GM10266 (cell line): ENCODE results near the gene ZBTB7C.

Experiments used
- DNase-seq: peaks from one replicate; pipeline ENCODE4 v3.0.0; 2012; ENCODE audit errors: extremely low spot score
- TF ChIP-seq, protein P1 (sequence below): IDR thresholded peaks from 2 replicates; pipeline ENCODE4 v1.5.1; 2012; ENCODE audit warnings: mild to moderate bottlenecking, low read depth; ENCODE audit not compliant: control insufficient read depth, insufficient read depth; ENCODE audit errors: missing control alignments

Gene ZBTB7C

DNA sequence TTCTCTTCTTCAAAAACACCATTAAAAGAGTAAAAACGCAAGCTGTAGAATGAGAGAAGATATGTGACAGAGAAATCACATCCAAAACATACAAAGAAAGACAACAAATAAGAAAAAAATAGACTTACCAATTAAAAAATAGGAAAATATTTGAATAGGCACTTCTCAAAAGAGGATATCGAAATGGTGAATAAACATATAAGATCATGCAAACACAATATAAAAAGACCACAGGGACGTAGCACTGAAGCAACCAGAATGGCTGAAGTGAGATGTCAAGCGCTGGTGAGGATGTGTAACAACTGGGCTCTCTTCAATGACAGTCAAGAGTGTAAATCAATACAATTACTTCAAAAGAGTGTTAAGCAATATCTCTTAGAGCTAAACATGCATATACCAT is 202.3 kb downstream of the ZBTB7C start:
- TF ChIP-seq, protein P1, sequence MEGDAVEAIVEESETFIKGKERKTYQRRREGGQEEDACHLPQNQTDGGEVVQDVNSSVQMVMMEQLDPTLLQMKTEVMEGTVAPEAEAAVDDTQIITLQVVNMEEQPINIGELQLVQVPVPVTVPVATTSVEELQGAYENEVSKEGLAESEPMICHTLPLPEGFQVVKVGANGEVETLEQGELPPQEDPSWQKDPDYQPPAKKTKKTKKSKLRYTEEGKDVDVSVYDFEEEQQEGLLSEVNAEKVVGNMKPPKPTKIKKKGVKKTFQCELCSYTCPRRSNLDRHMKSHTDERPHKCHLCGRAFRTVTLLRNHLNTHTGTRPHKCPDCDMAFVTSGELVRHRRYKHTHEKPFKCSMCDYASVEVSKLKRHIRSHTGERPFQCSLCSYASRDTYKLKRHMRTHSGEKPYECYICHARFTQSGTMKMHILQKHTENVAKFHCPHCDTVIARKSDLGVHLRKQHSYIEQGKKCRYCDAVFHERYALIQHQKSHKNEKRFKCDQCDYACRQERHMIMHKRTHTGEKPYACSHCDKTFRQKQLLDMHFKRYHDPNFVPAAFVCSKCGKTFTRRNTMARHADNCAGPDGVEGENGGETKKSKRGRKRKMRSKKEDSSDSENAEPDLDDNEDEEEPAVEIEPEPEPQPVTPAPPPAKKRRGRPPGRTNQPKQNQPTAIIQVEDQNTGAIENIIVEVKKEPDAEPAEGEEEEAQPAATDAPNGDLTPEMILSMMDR, result no peak
- DNase-seq, result no peak

DNA sequence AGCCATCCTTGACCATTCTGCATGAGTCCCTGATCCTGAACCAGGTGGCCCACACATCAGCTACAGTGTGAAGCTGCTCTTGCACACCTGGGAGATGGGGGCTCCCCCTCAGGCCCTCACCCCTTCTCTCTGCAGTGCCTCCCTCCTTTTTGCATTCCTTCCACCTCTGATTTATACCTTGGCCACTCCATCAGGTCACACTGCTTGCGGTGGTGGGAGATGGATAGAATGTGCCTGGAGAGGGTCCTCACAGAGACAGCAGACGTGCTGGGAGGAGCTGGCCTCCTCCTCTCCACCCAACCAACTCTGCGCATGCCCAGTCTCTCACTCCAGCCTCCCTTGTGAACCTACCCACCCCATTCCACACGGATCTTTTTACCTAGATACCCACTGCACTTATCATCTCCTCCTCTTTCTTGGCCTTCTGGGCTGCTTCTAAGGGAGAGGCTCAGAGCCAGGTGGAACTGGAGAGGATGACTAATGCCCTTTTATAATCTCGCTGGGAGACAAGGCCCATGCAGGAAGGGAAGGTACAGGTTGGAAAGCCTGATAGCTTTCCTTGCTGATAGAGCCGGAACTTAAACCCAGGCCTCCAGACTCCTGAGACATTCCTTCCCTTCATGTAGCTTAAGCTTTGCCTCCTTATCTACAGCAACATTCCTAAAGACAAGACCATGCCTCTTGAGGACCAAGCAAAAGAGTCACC is 205.1 kb downstream of the ZBTB7C start:
- no peak for DNase-seq
- TF ChIP-seq, protein P1, result no peak

DNA sequence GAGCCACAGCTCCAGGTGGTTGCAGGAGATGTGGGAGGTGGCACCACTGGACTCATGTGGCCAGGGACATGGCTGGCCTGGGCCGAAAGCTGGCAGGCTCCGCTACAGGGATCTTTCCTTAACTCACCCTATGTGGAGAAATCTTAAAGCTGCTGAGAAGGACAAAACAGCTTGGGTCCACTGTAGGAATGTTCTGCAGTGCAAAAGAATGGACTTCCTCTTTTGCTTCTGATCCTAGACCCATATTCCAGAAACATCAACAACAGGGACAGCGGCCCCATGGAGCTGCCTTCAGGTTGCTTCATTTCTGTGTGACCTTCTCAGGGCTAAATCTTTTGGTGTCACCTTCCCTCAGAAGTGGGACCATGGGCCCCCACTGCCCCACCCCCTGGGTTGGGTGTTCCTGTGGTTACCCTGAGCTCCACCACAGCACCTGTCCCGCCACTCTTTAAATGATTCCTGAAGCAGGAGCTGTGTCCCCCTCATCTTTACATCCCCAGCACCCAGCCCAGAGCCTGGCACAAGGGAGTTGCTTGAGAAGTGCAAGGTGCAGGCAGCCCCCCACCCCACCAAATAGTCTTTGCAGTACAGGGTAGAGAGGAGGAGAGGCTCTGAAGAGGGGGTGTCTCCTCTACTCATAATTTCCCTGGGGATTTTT is 205.8 kb downstream of the ZBTB7C start:
- DNase-seq, result no peak
- TF ChIP-seq, protein P1, result no peak

DNA sequence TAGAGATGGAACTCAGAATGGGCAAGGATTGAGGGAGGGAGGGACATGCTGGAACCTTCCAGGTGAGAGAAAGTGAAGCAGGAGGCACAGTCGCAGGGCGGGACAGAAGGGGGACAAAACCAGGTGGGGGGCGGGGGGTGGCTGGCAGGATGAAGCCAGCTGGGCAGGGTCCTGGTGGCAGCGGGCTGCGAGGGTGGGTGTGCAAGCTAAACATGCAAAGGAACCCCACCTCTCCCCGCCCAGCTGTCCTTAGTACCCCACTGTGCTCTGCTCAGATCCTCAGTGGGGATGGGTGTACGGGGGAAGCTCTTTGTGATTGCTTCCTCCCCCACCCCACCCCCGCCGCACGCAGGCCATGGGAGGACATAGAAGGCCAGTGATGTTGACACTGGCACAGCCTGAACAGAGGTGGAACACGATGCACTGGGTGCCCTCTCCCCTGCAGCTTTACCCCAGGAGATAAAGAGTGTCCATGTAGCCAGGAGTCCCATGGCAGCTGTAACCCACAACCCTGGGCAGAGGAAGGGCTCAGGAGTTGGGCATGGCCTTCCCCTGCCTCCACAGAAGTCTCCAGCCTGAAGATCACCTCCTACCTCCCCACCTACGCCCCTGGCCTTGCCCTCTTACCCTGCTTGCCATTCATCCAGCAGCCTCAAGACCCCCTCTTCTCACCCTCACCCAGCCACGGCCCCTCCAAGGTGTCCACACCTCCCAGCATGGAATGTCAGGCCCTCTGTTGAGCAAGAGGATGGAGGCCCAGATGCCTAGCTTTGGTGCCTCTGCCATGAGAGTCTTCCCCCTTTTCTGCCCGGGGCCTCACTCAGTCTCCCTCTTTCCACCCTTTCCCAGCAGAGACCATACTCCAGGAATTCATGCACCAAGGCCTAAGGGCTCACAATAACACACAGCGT is 206.6 kb downstream of the ZBTB7C start:
- no peak for DNase-seq
- TF ChIP-seq, protein P1, result no peak

DNA sequence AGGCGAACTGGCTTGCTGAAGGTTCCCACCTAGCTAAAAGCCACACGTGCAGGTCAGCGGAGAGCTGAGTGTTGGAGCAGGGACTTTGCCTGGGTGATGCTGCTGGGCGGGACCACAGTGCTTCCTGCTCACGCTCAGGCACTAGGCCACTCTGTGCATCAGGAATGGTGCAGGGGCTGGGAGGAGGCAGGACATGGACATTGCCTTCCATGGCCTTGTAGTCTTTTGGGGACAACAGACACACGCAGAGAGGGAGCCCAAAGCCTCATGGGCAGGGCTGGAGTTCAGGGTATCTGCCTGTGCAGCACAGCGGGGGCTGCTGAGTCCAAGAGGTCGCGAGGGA is 207.2 kb downstream of the ZBTB7C start:
- TF ChIP-seq, protein P1, result no peak
- no peak for DNase-seq

DNA sequence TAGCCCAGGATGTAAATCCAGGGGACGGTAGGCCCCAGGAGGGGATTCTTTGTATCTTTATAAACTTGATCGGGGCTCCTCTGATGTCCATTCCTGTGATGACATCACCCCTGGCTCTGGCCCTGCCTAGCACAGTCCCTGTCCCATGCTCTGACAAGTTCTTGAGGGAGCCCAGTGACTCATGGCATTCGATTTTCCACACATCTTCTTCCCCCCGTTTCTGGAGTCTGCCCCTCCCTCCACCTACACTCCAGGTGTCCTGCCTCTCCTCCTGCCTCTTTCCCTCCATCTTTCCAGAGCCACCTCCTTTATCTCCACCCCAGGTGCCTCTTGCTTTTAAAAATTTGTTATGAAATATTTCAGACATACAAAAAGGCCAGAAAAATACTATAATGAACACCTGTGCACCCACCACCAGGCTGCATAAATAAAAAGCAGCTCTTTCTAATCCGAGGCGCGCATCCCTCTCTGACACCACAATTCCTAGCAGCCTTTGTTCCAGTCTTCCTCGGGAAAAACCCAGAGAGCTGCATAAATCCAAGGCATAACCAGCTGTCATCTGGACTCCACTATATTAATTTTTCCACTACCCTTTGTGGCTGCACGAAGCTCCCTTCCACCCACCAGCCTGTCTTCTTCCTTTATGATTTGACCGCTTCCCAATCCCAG is 207.7 kb downstream of the ZBTB7C start:
- no peak for DNase-seq
- TF ChIP-seq, protein P1, result no peak
